ENCODE measurements around the gene RARS1. TPM values are rescaled to one million over a fixed set of nuclear protein-coding genes. Genes with fewer than 3 reads are reported as not detected.

The RARS1 gene
- total RNA-seq, 1 donor from 2014 or later = 73.4 TPM

DNA sequence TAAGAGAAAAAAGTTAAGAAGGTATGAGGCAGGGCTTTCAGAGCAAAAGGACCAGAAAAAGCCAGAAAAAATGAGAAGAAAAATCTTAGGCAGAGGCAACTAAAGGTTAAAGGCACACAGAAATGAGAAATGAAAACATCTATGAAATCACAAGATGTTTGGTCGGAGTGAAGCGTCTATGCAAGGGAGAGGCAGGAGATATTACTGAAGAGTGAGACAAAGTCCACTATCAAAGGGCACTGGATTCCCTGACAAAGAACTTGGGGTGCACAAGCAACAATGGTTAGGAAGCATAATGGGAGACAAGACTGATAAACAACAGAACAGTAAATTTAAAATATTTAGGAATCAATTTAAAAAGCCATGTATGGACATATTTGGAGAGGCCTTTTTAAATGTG lies 76.0 kb downstream of the RARS1 start:
- ATAC-seq = no peak

DNA sequence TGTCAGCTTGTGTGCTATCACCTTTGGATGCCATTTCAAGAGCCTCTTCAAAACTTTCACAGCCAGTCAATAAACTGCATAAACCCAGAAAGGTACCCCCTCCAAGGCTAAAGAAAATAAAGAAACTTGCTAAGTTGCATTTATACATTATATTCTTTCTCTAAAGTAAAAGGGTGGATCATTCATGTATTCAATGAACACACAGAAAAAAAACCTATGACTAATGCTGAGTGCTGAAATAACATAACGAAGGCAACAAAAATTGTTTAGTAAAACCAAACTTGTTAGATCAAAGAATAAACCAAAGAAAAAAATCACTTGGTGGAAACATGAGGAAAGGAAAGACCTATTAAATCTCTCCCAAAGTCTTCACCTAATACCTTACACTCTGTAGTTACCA lies 77.7 kb downstream of the RARS1 start:
- no peak for ATAC-seq

DNA sequence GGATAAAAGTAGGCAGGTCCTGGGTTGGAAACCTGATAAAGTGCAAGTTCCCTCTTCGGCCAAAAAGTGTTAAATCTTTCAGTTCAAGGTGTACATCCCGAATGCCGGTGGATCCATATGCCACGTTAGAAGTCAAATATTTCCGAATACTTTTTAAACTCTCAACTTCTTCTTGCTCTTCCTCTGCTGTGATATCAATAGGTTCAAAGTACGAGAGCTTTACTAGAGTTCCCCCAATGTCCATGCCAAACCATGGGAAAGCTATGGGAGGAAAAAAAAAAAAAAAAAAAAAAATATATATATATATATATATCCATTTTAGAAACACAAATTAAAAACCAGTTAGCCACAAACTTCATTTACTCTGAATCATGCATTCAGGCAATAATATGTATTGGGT lies 82.5 kb downstream of the RARS1 start:
- no peak for ATAC-seq

Other genes with a start within 250 kb of the RARS1 start
- gene WWC1, start 194.8 kb upstream of the RARS1 start, total RNA-seq = 18.5 TPM
- not detected for gene FBLL1, start 42.8 kb downstream of the RARS1 start, total RNA-seq
- gene PANK3, start 92.9 kb downstream of the RARS1 start, total RNA-seq = 57.7 TPM